ENCODE data around the gene LYPD6B.

The LYPD6B gene

GRCh38 chr2:149008381-149008780 is 30.1 kb upstream of the LYPD6B start:
- in situ Hi-C loops (cut with MboI; ENCODE audit: low sequenced_read_pairs) = loop anchor here (25.0 kb wide), 1 partner anchor 304 kb away; no protein-coding TSS in a partner anchor

GRCh38 chr2:149009576-149010461 is 28.7 kb upstream of the LYPD6B start:
- in situ Hi-C loops (cut with MboI; ENCODE audit: low sequenced_read_pairs) = loop anchor here (10.0 to 25.0 kb wide), 2 partner anchors 302 to 555 kb away; no protein-coding TSS in a partner anchor

- in situ Hi-C loops (cut with MboI; ENCODE audit: low sequenced_read_pairs) = loop anchor here (10.0 to 25.0 kb wide), 2 partner anchors 300 to 552 kb away; no protein-coding TSS in a partner anchor
Observed at GRCh38 chr2:149012545-149012944, 26.0 kb upstream of the LYPD6B start.

- in situ Hi-C loops (cut with MboI; ENCODE audit: low sequenced_read_pairs) = loop anchor here (10.0 to 25.0 kb wide), 2 partner anchors 297 to 549 kb away; no protein-coding TSS in a partner anchor
Observed at GRCh38 chr2:149015501-149015900, 23.0 kb upstream of the LYPD6B start.

- in situ Hi-C loops (cut with MboI; ENCODE audit: low sequenced_read_pairs) = loop anchor here (10.0 to 25.0 kb wide), 2 partner anchors 296 to 549 kb away; no protein-coding TSS in a partner anchor
Observed at GRCh38 chr2:149015926-149016563, 22.5 kb upstream of the LYPD6B start.

GRCh38 chr2:149017116-149017985 is 21.1 kb upstream of the LYPD6B start:
- in situ Hi-C loops (cut with MboI; ENCODE audit: low sequenced_read_pairs) = loop anchor here (10.0 to 25.0 kb wide), 2 partner anchors 295 to 547 kb away; no protein-coding TSS in a partner anchor

GRCh38 chr2:149018981-149019380 is 19.5 kb upstream of the LYPD6B start:
- in situ Hi-C loops (cut with MboI; ENCODE audit: low sequenced_read_pairs) = loop anchor here (10.0 to 25.0 kb wide), 2 partner anchors 293 to 546 kb away; no protein-coding TSS in a partner anchor

GRCh38 chr2:149019768-149020167 is 18.7 kb upstream of the LYPD6B start:
- in situ Hi-C loops (cut with MboI; ENCODE audit: low sequenced_read_pairs) = loop anchor here (10.0 to 25.0 kb wide), 2 partner anchors 293 to 545 kb away; no protein-coding TSS in a partner anchor

GRCh38 chr2:149020432-149020851 is 18.1 kb upstream of the LYPD6B start:
- in situ Hi-C loops (cut with MboI; ENCODE audit: low sequenced_read_pairs) = loop anchor here (25.0 kb wide), 1 partner anchor 292 kb away; no protein-coding TSS in a partner anchor

- in situ Hi-C loops (cut with MboI; ENCODE audit: low sequenced_read_pairs) = loop anchor here (25.0 kb wide), 1 partner anchor 291 kb away; no protein-coding TSS in a partner anchor
Observed at GRCh38 chr2:149021271-149021719, 17.2 kb upstream of the LYPD6B start.

GRCh38 chr2:149021761-149022160 is 16.7 kb upstream of the LYPD6B start:
- in situ Hi-C loops (cut with MboI; ENCODE audit: low sequenced_read_pairs) = loop anchor here (25.0 kb wide), 1 partner anchor 291 kb away; no protein-coding TSS in a partner anchor

- in situ Hi-C loops (cut with MboI; ENCODE audit: low sequenced_read_pairs) = loop anchor here (25.0 kb wide), 1 partner anchor 289 kb away; no protein-coding TSS in a partner anchor
Observed at GRCh38 chr2:149023091-149023490, 15.4 kb upstream of the LYPD6B start.

GRCh38 chr2:149027590-149028250 is 10.8 kb upstream of the LYPD6B start:
- in situ Hi-C loops (cut with MboI; ENCODE audit: low sequenced_read_pairs) = no loop called here

GRCh38 chr2:149028377-149028776 is 10.1 kb upstream of the LYPD6B start:
- in situ Hi-C loops (cut with MboI; ENCODE audit: low sequenced_read_pairs) = no loop called here

- in situ Hi-C loops (cut with MboI; ENCODE audit: low sequenced_read_pairs) = no loop called here
Observed at GRCh38 chr2:149028891-149029290, 9.6 kb upstream of the LYPD6B start.

GRCh38 chr2:149029307-149029965 is 9.1 kb upstream of the LYPD6B start:
- in situ Hi-C loops (cut with MboI; ENCODE audit: low sequenced_read_pairs) = no loop called here

- in situ Hi-C loops (cut with MboI; ENCODE audit: low sequenced_read_pairs) = no loop called here
Observed at GRCh38 chr2:149031396-149031795, 7.1 kb upstream of the LYPD6B start.

GRCh38 chr2:149033716-149034115 is 4.8 kb upstream of the LYPD6B start:
- in situ Hi-C loops (cut with MboI; ENCODE audit: low sequenced_read_pairs) = no loop called here

GRCh38 chr2:149034406-149034805 is 4.1 kb upstream of the LYPD6B start:
- in situ Hi-C loops (cut with MboI; ENCODE audit: low sequenced_read_pairs) = no loop called here

All from HL-60/S4 treated with phorbol 12-myristate 13-acetate at 8.2 ng/mL for 4 days and 3 days (cell line).